Fibroblast of skin of left quadriceps (primary cell): Measurements from ENCODE around the gene CFAP46.

Source experiments
- DNase-seq, 2 experiments: peaks; one replicate each; pipeline ENCODE4 v3.0.0-alpha.2; 2013; ENCODE audit warnings: low read depth in 2 of 2

The CFAP46 gene

DNA sequence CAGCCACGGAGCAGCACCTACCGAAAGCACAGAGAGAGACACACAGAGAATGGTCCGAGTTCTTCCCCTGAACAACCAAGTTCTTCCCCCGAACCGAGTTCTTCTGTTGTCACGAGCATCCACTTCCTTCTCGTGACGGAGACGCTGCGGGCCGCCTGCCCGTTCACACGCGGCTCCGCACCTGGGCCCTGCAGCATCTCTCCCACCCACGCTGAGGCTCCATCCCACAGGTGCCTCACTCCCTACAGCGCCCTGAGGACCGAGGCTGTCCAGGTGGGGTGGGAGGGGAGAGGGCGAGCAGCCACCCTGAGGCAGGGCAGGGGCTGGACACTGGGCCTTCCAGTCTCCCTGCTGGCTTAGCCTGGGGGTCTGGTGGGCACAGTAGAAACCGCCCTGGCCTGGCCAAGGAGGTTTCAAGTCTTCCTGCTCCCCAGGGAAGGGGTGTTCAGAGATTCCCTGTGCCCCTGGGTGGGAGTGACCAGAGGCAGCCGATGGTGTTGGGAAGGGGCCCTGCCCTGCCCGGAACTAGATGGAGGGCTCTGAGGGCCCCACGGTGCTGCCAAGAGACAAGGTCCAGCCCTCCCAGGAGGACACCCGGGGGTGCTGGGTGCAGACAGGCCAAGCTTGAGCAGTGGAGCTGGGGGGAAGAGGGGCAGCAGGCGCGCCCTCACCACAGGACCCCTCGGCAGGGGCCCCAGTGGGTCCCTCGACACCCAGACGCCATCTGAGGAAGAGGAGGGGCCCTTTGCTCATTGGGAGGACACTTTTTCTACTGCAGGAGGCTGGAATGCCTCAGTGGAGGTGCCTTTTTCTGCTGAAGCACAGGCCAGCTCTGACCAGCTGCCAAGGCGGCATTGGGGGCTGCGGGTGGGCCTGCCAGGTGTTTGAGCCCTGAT lies 151.2 kb downstream of the CFAP46 start:
- DNase-seq = no peak

DNA sequence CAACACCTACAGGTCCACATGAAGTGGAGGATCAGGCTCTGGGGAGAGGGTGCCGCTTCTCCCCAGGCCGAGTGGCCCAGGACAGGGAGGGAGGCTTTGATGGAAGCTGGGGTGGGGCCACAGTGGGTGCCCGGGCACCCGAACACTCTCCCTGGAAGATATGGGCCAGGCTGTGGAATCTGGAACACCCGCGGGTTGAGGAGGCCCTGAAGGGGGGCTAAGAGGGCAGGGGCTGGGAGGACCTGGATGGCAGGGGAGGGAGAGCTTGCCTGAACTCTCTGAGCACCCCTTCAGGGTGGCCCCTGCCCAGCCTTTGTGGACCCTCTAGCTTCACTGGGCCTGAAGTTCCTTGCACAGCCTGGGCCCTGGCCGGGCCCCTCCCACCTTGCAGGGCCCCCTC lies 151.9 kb downstream of the CFAP46 start:
- no peak for DNase-seq

DNA sequence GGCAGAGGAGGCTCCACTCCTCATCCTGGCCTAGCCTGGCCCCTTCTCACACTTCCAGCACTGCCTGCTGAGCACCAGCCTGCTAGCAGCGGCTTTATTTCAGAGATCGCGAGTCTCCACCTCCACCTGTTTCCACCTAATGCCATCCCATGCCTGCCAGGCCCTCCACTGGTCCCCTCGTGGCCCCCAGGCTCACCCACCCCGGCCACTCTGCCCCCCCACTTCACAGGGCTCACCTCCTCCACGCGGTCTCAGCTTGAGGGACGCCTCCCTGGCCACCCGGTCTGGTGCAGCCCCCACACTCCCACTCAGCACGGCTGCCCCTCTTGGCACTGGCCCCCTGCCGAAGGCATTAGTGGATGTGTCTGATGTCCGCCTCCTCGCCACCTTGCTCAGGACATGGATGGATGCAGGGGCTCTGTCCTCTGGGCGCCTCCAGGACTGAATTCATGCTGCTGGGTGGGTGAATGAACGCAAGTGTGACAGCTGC lies 152.7 kb downstream of the CFAP46 start:
- DNase-seq = no peak

DNA sequence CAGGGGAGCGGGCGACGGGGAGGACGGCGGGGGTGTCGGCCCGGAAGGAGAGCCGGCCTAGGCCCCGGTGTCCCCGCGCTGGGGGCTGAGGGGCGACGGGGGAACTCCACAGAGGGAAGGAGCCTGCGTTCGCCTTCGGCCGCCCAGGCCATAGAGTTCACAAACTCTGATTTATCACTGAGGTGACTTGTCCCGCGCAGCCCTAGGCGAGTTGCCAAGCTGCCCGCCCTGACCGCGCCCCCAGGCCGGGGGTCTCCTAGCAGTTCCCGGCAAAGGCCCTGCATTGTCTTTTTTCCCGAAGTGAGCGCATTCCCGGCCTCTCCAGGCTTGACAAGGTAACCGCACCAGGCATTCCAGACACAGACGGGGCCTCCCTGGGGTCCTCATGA lies 153.5 kb downstream of the CFAP46 start:
- no peak for DNase-seq

DNA sequence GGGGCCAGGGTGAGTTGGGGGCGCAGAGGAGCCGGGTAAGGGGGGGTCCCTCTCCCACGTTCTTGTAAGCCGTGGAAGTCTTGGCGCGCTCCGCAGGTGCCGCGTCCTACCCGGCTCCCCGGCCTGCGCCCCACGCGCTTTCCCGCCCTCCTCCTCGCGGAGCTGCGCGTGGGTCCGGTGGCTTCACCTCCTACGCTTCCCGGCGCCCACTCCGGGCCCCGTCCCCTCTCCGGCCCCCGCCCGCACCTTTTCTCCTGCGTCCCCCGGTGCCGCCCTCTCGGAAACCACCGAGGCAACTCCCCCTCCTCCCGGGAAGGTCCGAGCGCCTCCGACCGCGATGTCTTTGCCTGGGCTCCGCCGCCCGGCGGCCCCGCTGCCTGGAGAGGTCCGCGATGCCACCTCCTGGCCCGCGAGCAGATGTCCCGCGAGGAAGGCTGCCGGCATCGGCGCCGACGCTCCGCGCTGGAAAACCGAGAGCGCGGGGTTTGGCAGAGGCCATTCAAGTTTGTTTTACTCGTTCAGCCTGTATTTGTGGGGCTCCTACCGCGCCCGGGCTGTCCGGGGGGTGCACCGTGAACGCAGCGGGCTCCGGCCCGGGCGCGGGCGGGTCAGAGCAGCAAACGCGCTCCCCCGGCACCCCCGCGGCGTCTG lies 154.1 kb downstream of the CFAP46 start:
- DNase-seq = no peak

DNA sequence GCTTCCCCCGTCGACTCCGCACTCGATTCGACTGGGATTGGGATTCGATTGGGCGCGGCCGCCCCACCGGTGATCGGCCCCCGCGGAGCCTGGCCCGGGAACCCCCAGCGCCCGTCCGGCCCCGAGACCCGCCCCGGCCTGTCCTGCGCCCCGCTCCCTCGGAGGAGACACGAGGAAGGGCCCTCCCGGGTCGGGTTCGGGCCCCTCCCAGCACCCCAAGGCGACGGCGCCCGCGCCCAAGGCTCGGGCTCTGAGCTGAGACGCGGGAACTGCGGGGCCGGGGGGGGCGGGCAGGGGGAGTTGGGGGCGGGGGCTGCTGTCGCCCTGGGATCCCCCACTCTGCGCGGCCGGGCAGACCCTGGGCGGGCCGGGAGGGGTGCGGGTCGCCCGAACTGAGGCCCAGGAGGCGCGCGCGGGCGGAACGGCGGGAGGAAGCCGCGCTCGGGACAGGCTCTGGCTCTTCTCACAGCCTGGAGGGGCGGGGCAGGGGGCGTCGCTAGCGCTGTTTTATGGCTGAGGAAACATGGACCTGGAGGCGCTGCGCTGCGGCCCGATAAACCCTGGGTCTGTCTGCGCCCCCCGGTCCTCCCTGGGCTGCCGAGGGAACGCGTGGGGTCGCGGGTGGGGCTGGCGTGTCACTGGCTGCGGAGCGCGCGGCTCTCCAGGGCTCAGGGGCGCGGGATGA lies 154.7 kb downstream of the CFAP46 start:
- no peak for DNase-seq

DNA sequence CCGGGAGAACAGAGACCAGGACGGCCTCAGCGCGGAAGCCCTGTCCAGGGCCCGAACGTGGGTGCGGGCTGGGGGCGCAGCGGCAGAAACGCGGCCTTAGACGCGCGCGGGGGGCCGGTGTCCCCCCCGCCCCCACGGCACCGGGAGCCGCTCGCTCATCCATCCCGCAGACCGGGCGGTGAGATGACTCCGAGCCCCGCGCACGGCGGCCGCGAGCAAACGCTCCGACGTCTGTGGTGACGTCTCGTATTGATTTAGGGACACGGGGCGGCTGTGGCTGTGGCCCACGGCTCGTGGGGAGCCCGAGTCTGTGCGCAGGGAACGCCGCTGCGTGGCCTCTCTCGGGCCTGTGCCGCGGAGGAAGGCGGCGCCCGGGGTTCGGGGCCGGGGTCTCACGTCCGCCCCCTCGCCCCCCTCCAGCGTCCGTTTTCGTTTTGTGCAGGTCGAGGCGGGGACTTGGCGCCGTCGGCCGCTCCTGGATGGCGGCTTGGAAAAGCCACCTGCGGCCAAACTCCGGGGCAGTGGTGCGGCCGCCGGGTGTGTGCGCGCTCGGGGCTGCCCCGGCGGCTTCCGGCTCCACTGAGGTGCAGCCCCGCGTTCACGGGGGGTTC lies 155.4 kb downstream of the CFAP46 start:
- no peak for DNase-seq

DNA sequence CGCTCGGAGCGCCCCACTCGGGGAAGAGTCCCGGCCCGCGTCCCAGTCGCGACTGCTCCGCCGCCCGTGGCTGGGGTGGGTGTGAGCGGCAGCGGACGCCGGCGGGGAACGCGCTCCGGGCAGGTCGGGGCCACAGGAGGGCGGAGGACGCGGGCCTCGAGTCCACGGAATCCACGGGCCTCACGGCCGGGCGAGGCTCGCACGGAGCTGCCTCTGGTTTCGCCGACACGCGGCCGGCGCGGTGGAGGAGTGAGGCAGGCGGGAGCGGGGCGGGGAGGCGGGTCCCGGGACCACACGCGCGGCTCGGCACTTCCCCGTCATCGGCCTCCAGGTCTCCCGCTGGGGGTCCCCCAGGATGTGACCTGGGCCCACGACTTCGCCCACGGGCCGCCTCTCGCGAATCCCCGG lies 155.9 kb downstream of the CFAP46 start:
- no peak for DNase-seq

DNA sequence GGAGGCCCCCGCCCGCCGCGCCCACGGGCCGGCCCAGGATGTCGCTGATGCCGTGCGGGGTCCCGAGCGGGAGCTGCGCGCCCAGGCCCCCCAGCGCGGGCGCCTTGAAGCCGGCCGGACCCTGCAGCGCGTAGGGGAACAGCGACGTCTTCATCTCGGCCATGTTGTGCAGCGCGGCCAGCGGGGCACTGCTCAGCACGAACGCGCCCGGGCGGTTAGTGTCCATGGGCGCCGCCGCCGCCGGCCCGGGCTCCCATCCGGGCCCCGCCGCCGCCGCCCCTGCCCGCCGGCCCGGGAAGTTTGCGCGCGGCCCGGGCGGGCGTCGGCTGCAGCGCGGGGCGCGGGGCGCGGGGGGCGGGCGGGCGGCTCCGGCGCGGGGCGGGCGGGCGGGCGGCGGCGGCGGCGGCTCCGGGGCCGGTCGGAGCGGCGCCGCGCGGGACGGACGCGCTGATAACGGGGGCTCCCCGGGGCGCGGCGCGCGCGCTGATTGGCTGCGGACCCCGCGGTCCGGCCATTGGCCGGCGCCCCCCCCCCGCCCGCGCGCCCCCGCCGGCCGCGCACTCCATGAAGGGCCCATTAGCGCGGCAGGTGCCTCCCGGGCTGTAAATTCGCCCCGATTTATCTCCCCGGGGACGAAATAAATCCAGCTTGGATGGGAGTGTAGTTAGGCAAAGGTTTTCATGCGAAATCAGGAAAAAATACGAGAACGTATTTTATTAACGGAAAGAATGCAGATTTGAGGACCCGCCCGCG lies 156.5 kb downstream of the CFAP46 start, which contains the start of gene NKX6-2:
Gene NKX6-2 (minus strand): TSS at position 425 of the 753 bp plus-strand sequence. CDS start 199 bp downstream, at position 226.
- no peak for DNase-seq

DNA sequence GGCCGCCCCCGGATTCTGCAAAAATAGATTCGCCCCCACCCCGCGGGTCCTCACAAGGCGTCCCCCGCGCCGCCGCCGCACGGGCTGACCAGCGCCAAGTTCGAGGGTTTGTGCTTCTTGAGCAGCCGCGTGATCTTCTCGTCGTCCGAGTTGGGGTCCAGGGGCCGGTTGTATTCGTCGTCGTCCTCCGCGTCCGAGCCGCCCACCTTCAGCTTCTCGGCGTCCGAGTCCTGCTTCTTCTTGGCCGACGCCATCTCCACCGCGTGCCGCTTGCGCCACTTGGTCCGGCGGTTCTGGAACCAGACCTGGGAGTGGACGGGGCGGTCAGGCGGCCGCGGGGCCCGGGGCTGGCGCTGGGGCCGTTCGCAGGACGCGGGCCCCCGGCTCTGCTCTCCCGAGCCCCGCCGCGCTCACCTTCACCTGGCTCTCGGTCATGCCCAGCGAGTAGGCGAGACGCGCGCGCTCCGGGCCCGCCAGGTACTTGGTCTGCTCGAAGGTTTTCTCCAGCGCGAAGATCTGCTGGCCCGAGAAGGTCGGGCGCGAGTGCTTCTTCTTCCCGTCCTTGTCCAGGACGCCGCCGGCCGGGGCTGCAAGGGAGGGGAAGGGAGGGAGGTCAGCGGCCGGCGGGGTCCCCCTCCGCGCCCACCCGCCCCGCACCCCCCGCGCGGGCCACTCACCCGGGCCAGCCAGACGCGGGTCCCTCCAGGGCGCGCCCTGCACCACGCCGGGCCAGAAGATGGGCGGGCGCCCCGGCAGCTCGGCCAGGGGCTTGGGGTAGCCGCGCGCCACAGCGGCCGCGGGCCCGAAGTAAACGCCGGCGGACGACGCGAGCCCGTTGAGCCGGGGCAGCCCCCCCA lies 157.3 kb downstream of the CFAP46 start:
- DNase-seq = no peak

DNA sequence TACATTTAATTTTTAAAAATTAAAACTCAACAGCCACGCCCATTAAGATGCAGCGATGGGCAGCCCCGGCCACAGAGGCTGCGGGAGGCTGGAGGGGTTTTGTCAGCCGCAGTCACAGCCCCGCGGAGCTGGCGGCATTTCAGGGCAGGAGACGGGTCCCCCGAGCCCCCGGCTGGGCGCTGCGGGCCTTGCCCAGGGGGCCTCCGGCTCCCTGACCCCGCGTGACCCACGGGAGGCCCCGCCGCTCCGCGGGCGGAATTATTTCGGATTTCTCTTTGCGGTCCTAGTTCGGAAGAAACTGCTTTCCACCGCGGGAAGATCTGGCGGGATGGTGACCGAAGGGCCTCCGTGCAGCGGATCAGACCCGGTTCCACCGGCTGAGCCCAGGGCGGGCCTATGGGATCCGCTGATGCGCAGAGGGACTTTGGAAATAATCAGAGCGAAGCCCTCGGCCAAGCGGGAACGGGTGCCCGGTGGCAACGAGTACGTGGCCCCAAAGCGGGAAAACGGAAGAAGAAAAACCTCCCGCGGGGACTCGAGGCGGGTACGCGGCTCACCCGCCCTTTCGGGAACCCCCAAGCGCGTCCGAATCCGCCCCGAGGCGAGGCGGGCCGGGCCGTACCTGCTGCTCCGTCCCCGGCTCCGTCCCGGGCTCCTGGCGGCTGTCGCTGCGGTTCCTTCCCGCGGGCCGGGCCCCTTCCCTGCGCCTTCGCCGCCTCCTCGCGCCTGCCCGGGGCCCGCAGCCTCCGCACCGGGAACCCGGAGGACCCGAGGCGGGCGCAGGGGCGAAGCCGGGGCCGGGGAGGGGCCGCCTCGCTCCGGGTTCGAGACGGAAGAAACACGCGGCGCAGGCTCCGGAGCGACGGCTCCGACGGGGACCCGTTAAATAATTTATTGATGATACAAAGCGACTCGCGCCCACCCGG lies 158.2 kb downstream of the CFAP46 start:
- DNase-seq = no peak

DNA sequence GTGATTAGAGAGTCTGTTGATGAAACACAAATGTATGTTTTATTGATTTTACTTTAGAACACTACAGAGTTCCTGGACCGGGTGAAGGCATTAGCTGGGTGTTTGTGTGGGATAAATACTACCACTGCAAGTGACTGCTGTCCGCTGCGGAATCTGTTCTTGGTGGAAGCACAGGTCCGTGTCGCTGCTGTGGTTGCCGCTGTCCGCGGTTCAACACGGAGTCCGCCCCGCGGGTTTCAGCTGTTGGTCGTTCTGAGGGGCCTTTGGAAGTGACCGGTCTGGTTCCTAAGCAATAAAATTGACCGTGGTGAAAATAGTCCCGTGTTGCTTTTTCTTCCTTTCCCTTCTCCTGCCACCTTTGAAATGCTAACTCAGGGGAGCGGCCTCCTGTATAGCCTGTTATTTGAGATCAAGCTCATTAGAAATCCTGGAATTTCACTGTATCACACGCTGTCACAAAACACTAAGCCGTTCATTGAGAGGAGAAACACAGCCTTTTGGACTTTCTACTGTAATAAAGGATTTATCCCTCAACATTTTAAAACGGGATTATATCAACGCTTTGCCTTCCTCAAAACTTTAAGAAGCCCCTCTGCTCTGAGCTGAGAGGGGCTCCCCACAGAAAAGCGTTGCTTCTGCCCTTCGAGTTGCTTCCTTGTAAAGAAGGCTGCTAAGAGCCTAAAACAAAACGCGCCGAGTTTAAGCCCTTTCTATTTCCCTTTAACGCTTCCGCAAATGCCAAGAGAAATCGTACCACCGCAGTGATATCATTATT lies 159.0 kb downstream of the CFAP46 start:
- DNase-seq = no peak

DNA sequence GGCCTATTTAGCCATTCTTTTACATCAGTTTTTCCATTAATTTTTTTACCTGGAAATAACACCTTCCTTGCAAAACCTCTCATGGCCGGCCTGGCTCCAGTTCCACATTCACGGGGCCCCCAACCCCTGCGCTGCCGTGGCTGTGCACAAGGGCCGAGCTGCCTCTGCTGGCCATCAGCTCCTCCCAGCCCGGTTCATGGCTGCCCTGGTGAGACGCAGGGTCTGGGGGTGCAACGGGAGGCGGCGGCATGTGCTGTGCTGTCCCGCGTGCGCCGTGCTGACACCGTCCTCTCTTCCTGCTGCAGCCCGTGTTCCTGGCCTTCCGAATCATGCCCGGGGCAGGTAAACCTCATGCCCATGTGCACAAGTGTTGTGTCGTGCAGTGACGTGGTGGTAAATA lies 160.8 kb downstream of the CFAP46 start:
- DNase-seq = no peak

DNA sequence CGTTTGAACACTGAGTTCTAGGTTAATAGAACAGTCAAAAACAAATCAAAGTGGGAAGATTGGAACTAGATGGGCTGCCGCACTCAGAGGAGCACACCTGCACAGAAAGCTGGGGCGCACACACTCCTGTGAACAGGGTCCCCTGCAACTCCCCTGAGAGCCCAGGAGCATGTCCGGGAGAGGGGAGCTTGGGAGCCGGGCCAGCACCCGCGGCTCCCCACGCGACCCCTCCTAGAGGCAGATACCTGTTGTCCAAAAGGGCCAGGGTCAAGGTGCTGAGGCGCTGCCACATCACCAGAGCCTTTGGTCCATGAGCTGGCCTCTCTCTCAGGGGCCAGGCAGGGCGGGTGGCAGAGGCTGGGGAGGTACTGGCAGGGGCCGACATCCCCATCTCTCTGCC lies 162.0 kb downstream of the CFAP46 start:
- DNase-seq = no peak

DNA sequence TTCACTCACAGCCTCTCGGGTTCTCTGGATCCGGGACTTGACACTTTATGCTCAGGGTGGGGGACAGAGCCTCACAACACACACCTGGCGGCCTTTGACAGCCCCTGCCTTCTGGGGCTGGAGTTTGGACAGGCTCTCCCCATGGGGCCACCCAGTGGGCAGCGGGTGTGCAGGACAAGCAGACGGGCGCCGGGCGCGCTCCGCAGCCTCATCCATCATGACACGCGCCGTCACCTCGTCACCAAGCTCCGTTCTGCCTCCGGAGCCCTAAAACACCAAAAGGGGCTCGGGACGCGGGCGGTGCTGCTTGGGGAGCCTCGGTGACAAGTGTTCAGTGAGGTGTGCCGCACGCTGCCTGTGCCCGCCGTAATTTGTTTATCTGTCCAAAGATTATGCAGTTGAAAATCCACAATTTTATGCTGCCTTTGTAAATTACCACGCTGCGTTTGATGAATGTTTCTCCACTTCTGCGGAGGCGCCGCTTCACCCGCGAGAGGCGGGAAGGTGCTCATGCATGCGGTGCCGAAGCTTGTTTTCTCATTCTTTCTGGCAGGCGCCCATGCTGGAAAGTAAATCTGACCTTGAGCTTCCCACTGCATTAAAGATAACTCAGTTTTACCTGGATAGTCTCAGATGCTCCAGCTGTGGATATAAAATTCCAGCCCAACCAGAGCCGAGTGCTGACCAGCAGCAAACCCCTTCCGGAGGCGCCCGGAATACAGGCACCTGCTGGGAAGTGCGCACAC lies 162.6 kb downstream of the CFAP46 start:
- no peak for DNase-seq

DNA sequence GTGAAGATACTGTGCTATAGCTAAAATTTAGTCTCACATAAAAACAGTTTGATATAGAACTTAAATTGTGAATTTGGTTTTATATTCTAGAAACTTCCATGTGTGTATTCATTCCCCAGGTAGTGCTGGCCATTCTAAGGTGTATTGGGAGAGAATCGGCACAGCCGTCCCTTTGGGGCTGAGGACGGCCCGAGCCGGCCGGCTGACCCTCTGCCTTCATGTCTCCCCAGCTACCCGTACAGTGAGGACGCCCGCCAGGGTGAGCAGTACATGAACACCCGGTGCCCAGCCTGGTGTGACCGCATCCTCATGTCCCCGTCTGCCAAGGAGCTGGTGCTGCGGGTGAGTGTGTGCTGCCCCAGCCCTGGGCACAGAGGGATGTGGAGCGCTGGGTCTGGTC lies 164.9 kb downstream of the CFAP46 start:
- no peak for DNase-seq

DNA sequence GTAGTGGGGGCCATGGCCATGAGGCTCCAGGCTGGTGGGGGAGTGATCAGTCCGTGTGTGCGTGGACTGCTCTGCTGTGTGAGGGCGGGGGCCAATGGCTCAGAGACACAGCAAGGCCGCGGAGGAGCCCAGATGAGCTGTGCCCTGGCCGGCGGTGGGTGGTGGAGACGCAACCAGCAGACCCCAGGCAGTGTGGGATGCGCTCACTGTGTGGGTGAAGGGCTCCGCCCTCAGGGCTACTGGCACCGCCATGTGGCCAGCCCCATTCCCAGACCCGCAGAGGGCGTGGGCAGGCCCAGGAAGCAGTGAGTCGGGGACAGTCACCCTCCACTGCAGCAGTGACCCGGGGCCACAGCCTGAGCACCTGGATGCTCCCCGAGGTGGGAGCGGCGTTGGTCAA lies 165.5 kb downstream of the CFAP46 start:
- no peak for DNase-seq

DNA sequence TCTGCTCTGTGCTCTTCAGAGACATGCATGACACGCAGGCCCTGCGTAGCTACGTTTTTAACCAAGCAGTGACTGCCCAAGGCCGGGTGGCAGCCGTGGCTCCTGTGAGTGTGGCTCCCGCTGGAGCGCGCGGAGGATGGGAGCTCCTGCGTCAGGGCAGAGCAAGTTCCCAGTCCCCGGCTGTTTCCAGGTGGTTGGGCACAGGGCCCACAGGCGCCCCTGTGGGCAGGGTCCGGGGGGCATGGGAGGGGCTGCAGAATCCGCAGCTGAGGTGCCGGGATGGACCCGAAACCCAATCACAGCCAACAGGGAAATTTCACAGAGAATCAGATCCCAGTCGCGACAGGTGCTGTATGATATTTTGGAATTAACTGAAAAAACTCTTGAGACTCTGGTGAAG lies 166.2 kb downstream of the CFAP46 start:
- no peak for DNase-seq
